Neural progenitor cell (in vitro differentiated cells): ENCODE results near the gene CDH20. TPM values are rescaled to one million over a fixed set of nuclear protein-coding genes. Genes with fewer than 3 reads are reported as not detected.

Source experiments
- DNase-seq: peaks from one replicate; pipeline ENCODE4 v3.0.0-alpha.2; 2016; ENCODE audit warnings: low spot score
- H2AFZ ChIP-seq: fragments of 200-600 bp; sonication (generic); replicated peaks from 2 replicates; pipeline ENCODE4 v1.6.1; 2016; ENCODE audit warnings: antibody characterized with exemption
- H3F3A ChIP-seq: fragments of 200-600 bp; sonication (generic); 2 replicates; pipeline ENCODE4 v1.6.1; 2016; ENCODE audit warnings: antibody characterized with exemption, low read depth
- H3K27ac ChIP-seq: fragments of 200-600 bp; sonication (generic); 2 replicates; pipeline ENCODE4 v1.5.1; 2016; ENCODE audit warnings: mild to moderate bottlenecking
- H3K27me3 ChIP-seq: fragments of 200-600 bp; sonication (generic); 2 replicates; pipeline ENCODE4 v1.6.1; 2016; ENCODE audit warnings: mild to moderate bottlenecking, moderate library complexity
- H3K36me3 ChIP-seq: fragments of 200-600 bp; sonication (generic); 2 replicates; pipeline ENCODE4 v1.5.1; 2016
- H3K4me1 ChIP-seq: fragments of 200-600 bp; sonication (generic); 2 replicates; pipeline ENCODE4 v1.6.1; 2016; ENCODE audit warnings: mixed run types
- H3K4me2 ChIP-seq: fragments of 200-600 bp; sonication (generic); 2 replicates; pipeline ENCODE4 v1.6.1; 2016
- H3K4me3 ChIP-seq: fragments of 200-600 bp; sonication (generic); 2 replicates; pipeline ENCODE4 v1.5.1; 2016
- H3K79me2 ChIP-seq: fragments of 200-600 bp; sonication (generic); 2 replicates; pipeline ENCODE4 v1.6.1; 2016; ENCODE audit warnings: low read depth
- H3K9ac ChIP-seq: fragments of 200-600 bp; sonication (generic); 2 replicates; pipeline ENCODE4 v1.6.1; 2016
- H3K9me3 ChIP-seq: fragments of 200-600 bp; sonication (generic); 2 replicates; pipeline ENCODE4 v1.5.1; 2016; ENCODE audit warnings: low read depth
- H4K20me1 ChIP-seq: fragments of 200-600 bp; sonication (generic); 2 replicates; pipeline ENCODE4 v1.6.1; 2016; ENCODE audit warnings: low read depth
- H3K27ac Mint-ChIP-seq: 3 replicates; pipeline ENCODE4 v1.8.0; 2021; ENCODE audit warnings: mixed read lengths
- H3K27me3 Mint-ChIP-seq: 2 replicates; pipeline ENCODE4 v1.8.0; 2022; ENCODE audit warnings: low read depth, mild to moderate bottlenecking, inconsistent platforms, moderate library complexity, mixed read lengths; ENCODE audit not compliant: insufficient read depth
- H3K36me3 Mint-ChIP-seq: 3 replicates; pipeline ENCODE4 v1.8.0; 2021; ENCODE audit warnings: mixed read lengths
- H3K4me1 Mint-ChIP-seq: 3 replicates; pipeline ENCODE4 v1.8.0; 2021; ENCODE audit warnings: mixed read lengths
- H3K4me3 Mint-ChIP-seq: 3 replicates; pipeline ENCODE4 v1.8.0; 2021; ENCODE audit warnings: mild to moderate bottlenecking, moderate library complexity, mixed read lengths
- H3K9me3 Mint-ChIP-seq: 3 replicates; pipeline ENCODE4 v1.8.0; 2020; ENCODE audit warnings: mixed read lengths
- EZH2 ChIP-seq: fragments of 200-600 bp; sonication (generic); IDR thresholded peaks from 2 replicates; pipeline ENCODE4 v1.6.1; 2017; ENCODE audit warnings: antibody characterized with exemption, mild to moderate bottlenecking, moderate library complexity
- EZH2phosphoT487 ChIP-seq: fragments of 200-600 bp; sonication (generic); IDR thresholded peaks from 2 replicates; pipeline ENCODE4 v1.6.1; 2017; ENCODE audit warnings: antibody characterized with exemption
- total RNA-seq: library from RNA; depleted of rRNA; stranded (reverse); fragments of >200 nt; gene quantifications from 2 replicates; pipeline ENCODE4 v1.2.3, GENCODE V29; 2015; ENCODE audit warnings: low replicate concordance
- TF ChIP-seq, protein P1 (sequence below): fragments of 200-600 bp; sonication (generic); IDR thresholded peaks from 2 replicates; pipeline ENCODE4 v1.5.1; 2017; ENCODE audit warnings: antibody characterized with exemption, mild to moderate bottlenecking

CDH20 gene
- total RNA-seq, 1 donor from 2014 or later = 1.6 TPM

DNA sequence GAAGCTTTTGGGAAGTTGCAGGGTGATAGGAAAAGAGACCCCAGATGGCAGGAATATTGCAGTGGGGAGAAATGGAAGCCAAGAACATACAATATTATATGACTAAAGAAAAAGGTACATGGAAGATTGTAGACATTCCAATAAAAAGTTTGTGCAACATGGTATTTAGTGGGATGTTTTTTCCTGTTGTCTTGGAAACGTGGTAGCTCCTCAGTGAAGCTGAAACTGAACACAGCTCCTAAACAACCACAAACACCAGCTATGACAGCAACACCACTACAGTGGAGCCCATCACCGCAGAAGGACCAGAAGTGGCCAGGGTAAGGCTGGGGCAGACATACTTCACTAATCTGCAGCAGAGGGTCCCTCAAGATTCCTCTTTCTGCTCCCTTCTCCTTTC is 246.8 kb downstream of the CDH20 start:
- no peaks in the 10 kb centered on the region for H3K9me3 Mint-ChIP-seq
- TF ChIP-seq, protein P1, sequence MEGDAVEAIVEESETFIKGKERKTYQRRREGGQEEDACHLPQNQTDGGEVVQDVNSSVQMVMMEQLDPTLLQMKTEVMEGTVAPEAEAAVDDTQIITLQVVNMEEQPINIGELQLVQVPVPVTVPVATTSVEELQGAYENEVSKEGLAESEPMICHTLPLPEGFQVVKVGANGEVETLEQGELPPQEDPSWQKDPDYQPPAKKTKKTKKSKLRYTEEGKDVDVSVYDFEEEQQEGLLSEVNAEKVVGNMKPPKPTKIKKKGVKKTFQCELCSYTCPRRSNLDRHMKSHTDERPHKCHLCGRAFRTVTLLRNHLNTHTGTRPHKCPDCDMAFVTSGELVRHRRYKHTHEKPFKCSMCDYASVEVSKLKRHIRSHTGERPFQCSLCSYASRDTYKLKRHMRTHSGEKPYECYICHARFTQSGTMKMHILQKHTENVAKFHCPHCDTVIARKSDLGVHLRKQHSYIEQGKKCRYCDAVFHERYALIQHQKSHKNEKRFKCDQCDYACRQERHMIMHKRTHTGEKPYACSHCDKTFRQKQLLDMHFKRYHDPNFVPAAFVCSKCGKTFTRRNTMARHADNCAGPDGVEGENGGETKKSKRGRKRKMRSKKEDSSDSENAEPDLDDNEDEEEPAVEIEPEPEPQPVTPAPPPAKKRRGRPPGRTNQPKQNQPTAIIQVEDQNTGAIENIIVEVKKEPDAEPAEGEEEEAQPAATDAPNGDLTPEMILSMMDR = no peak
- TF ChIP-seq EZH2phosphoT487 (no peak), EZH2 (no peak)
- H3K4me1 Mint-ChIP-seq = peaks cover 24% of the 10 kb centered on the region
- H3K27ac Mint-ChIP-seq = no peak overlapping the region
- Histone ChIP-seq H3K4me2 (no peak overlapping the region), H3F3A (no peaks in the 10 kb centered on the region), H3K27ac (no peak overlapping the region), H4K20me1 (no peaks in the 10 kb centered on the region), H3K27me3 (peaks cover 15% of the 10 kb centered on the region), H3K9me3 (no peaks in the 10 kb centered on the region), H3K4me3 (no peak overlapping the region), H3K79me2 (no peaks in the 10 kb centered on the region), H3K36me3 (no peaks in the 10 kb centered on the region), H3K9ac (no peak overlapping the region), H3K4me1 (no peaks in the 10 kb centered on the region), H2AFZ (no peak overlapping the region)
- H3K27me3 Mint-ChIP-seq = peaks cover 9% of the 10 kb centered on the region
- no peaks in the 10 kb centered on the region for H3K36me3 Mint-ChIP-seq
- DNase-seq = no peak
- no peak overlapping the region for H3K4me3 Mint-ChIP-seq

DNA sequence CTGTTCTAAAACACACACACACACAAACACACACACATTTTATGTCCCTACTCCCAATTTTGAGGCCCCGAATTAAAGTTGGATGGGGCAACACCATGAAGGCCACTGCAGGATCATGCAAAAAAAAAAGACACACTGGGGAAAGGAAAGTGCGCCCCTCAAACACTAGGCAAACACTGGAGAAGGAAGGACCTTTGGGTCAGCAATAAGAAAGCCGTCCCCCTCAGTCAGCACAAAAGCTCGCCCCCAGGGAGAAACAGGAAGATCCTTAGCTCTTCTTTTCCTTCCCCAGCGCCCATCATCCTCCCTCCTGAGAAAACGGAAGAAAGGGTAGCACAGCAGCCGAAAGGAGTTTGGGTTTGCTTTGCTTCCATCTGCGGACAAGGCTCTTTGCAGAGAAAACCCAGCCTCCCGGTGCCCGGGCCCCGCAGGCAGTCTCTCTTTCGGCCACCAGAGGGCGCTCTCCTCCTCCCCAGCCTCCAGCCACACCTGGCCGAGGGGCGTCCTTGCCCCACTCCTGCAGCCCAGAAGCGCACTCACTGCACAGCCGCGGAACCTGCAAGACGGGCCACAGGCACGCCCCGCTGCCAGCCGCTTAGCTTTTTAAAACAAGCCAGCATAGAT is 248.5 kb downstream of the CDH20 start:
- DNase-seq = peak; percentile 88
- TF ChIP-seq EZH2 (no peak), EZH2phosphoT487 (no peak)
- TF ChIP-seq, protein P1 = peak; percentile 97
- H3K27ac ChIP-seq = no peak overlapping the region
- peak overlapping the region; percentile 82 for H3K27ac Mint-ChIP-seq
- no peaks in the 10 kb centered on the region for H3K9me3 Mint-ChIP-seq
- H3K4me1 ChIP-seq = no peaks in the 10 kb centered on the region
- H3K4me3 ChIP-seq = peak overlapping the region; percentile 47
- H2AFZ ChIP-seq = peak overlapping the region; percentile 98
- no peaks in the 10 kb centered on the region for H3K9me3 ChIP-seq
- H3K36me3 ChIP-seq = no peaks in the 10 kb centered on the region
- H3K4me1 Mint-ChIP-seq = peaks cover 24% of the 10 kb centered on the region
- peak overlapping the region; percentile 82 for H3K4me3 Mint-ChIP-seq
- H4K20me1 ChIP-seq = no peaks in the 10 kb centered on the region
- no peaks in the 10 kb centered on the region for H3F3A ChIP-seq
- H3K27me3 Mint-ChIP-seq = peaks cover 12% of the 10 kb centered on the region
- H3K9ac ChIP-seq = no peak overlapping the region
- H3K36me3 Mint-ChIP-seq = no peaks in the 10 kb centered on the region
- H3K4me2 ChIP-seq = peak overlapping the region; percentile 89
- peaks cover 15% of the 10 kb centered on the region for H3K27me3 ChIP-seq
- no peaks in the 10 kb centered on the region for H3K79me2 ChIP-seq

DNA sequence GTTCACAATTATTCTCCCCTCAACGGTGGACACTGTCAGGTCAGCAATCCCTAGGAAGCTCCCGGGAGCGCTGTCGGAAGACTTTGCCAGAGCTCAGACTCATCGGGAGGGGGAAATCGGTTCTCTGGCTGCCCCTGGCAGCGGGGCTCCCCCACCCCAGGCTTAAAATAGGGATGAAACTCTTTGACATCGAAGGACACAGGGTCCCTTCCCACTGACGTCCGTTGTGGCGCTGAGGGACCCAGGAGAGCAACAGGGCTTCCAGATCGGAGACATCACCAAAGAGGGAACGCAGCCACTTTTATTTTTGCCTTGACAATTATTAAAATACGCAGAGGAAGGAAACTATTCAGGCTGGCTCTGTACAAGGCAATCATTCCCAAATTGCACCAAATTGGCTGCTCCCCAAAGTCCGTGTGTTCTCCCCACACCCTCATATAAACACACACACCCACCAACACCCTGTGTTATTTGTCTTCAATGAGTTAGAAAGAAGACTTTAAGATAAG is 249.0 kb downstream of the CDH20 start:
- TF ChIP-seq, protein P1 = no peak
- TF ChIP-seq EZH2phosphoT487 = no peak
- TF ChIP-seq EZH2 = no peak
- H3K9ac ChIP-seq = no peak overlapping the region
- peak overlapping the region; percentile 98 for H2AFZ ChIP-seq
- H3K4me1 ChIP-seq = no peaks in the 10 kb centered on the region
- H3K79me2 ChIP-seq = no peaks in the 10 kb centered on the region
- Mint-ChIP-seq H3K27ac (no peak overlapping the region), H3K36me3 (no peaks in the 10 kb centered on the region), H3K4me1 (peaks cover 24% of the 10 kb centered on the region), H3K27me3 (peaks cover 12% of the 10 kb centered on the region), H3K4me3 (peak overlapping the region; percentile 82), H3K9me3 (no peaks in the 10 kb centered on the region)
- H3K4me3 ChIP-seq = peak overlapping the region; percentile 47
- no peaks in the 10 kb centered on the region for H4K20me1 ChIP-seq
- H3K9me3 ChIP-seq = no peaks in the 10 kb centered on the region
- peaks cover 15% of the 10 kb centered on the region for H3K27me3 ChIP-seq
- H3F3A ChIP-seq = no peaks in the 10 kb centered on the region
- peak overlapping the region; percentile 89 for H3K4me2 ChIP-seq
- no peak for DNase-seq
- no peaks in the 10 kb centered on the region for H3K36me3 ChIP-seq
- H3K27ac ChIP-seq = no peak overlapping the region
